ENCODE measurements around the gene BPGM. TPM values are rescaled to one million over a fixed set of nuclear protein-coding genes. Genes with fewer than 3 reads are reported as not detected.
"Not testable (repeated sequence)": the region's sequence is repeated elsewhere in the genome, so short reads cannot be mapped to it uniquely, and the experiment has no call there.

Gene BPGM
- total RNA-seq, 1 donor from 2014 or later = 24.7 TPM

DNA sequence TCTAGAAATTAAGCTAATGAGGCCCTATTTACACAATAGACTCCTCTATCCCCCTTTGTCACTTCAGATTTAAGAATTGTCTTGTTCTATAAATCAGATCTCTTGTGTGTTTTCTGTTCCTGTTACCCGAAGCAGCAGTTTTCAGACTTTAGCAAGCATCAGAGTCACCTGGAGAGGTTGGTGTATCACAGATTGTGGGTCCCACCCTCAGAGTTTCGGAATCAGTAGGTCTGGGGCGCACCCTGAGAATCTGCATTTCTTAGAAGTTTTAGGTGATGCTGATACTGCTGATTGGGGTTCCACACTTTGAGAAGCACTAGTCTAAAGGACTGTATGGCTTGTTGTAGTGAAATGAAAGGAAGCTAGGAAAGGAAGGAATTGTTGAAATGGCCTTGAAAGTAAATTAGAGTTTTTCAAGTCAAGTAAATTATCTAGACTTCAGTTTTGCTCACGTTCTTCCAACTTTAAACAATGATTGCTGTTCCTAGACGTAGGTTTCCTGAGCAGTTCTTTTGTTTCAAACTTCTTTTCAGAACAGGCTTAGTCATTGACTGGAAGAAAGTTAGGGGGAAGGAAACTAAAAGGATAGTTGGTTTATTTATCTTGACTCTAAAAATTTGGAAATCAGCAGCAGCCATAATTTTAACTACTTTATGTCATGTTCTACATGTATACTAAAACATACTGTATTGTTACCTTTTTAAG lies 15.7 kb downstream of the BPGM start:
- no peak for DNase-seq (ENCODE audit: low read depth)
- TF ChIP-seq, protein P1, sequence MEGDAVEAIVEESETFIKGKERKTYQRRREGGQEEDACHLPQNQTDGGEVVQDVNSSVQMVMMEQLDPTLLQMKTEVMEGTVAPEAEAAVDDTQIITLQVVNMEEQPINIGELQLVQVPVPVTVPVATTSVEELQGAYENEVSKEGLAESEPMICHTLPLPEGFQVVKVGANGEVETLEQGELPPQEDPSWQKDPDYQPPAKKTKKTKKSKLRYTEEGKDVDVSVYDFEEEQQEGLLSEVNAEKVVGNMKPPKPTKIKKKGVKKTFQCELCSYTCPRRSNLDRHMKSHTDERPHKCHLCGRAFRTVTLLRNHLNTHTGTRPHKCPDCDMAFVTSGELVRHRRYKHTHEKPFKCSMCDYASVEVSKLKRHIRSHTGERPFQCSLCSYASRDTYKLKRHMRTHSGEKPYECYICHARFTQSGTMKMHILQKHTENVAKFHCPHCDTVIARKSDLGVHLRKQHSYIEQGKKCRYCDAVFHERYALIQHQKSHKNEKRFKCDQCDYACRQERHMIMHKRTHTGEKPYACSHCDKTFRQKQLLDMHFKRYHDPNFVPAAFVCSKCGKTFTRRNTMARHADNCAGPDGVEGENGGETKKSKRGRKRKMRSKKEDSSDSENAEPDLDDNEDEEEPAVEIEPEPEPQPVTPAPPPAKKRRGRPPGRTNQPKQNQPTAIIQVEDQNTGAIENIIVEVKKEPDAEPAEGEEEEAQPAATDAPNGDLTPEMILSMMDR (conservative IDR thresholded peaks at IDR 0.05; ENCODE audit: low read depth, low read length) = no peak
- H3K4me3 ChIP-seq (ENCODE audit: low read depth, low read length) = no peak overlapping the region

DNA sequence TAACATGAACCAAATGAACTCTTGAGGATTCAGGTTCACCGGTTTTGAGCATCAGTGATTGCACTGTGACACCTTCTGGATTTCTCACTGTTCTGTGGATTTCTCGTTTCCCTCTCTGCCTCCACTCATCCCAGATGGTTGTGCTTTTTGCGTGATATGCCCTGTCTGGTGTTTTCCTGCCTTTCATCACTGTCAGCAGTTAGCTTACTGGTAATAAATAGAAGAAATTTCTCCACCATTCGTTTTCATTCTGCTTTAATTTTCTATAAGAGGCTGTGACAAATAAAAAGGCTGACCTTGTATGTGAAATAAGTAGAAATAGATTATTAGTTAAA lies 16.2 kb downstream of the BPGM start:
- no peak for DNase-seq (ENCODE audit: low read depth)
- no peak overlapping the region for H3K4me3 ChIP-seq (ENCODE audit: low read depth, low read length)
- TF ChIP-seq, protein P1 (conservative IDR thresholded peaks at IDR 0.05; ENCODE audit: low read depth, low read length) = no peak

DNA sequence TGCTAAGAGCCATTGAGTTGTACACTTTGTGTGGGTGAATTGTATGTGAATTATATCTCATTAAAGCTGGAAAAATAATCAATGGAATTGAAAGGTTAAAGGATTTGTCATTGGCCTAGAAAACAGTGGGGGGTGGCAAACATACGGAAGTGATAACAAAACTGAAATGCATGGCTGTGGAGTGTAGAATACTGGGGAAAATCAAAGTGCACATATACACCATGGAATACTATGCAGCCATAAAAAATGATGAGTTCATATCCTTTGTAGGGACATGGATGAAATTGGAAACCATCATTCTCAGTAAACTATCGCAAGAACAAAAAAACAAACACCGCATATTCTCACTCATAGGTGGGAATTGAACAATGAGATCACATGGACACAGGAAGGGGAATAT lies 18.4 kb downstream of the BPGM start:
- DNase-seq (ENCODE audit: low read depth); H3K4me3 ChIP-seq (ENCODE audit: low read depth, low read length): not testable (repeated sequence)

DNA sequence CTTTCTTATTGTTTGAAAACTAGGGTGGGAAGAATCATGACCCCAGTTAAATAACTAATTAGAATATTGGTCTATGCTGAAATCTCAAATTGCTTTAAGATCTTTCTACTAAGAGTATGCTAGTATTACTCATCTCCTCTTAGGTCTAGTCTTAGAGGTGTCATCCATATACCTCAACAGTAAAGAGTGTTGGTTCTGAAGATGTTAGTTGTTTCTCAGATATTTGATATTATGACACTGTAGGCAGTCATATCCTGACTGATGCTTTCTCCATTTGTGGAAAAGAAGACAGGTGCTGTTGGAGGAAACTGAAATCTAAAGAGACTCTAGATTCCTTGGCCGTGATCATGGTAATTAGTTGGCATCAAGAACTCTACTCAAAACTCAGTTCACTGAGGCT lies 21.2 kb downstream of the BPGM start:
- TF ChIP-seq, protein P1 (conservative IDR thresholded peaks at IDR 0.05; ENCODE audit: low read depth, low read length) = no peak
- H3K4me3 ChIP-seq (ENCODE audit: low read depth, low read length) = no peak overlapping the region
- no peak for DNase-seq (ENCODE audit: low read depth)

DNA sequence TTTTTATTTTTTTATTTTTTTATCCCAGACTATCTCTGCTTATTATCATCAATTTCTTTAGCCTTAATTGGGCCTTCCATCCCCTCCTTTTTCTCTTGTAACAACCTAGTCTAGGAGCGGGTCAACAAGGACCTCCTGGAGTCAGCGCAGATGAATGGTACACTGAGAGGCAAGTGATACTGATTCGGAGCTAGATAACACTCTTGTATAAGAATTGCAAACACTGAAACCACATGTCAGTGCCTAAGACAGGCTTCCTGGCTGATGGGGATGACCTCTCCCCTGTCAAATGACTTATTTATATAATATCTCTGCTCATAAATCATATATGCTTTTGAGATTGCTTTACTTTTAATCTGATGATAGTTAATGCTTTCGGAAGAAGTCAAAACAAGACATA lies 22.7 kb downstream of the BPGM start:
- TF ChIP-seq, protein P1 (conservative IDR thresholded peaks at IDR 0.05; ENCODE audit: low read depth, low read length) = no peak
- H3K4me3 ChIP-seq (ENCODE audit: low read depth, low read length) = no peak overlapping the region
- no peak for DNase-seq (ENCODE audit: low read depth)

DNA sequence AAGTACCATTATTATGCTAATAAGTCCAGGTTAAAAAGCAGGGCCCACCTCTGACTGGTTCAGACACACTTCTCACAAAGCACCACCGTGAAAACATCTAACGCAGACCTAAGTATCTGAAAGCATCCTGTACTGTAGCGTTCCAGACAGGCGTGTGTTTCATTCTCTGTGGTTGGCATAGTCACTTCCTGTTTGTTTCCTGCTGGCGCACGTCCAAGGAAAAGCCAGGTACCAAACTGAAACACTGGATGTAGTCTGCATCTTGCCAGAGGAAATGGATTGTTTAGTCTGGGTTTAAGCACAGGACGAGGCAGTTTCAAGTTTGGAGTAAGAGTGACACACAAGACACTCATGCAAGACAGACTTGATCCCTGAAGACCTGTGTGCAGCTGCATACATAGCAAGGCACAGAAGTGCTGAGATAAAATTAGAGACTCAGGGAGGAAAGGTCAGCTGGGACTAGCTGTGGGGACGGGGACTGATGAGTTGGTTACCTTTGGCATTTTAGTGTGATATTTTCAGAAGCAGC lies 23.3 kb downstream of the BPGM start:
- H3K4me3 ChIP-seq (ENCODE audit: low read depth, low read length) = no peak overlapping the region
- no peak for DNase-seq (ENCODE audit: low read depth)
- TF ChIP-seq, protein P1 (conservative IDR thresholded peaks at IDR 0.05; ENCODE audit: low read depth, low read length) = no peak

DNA sequence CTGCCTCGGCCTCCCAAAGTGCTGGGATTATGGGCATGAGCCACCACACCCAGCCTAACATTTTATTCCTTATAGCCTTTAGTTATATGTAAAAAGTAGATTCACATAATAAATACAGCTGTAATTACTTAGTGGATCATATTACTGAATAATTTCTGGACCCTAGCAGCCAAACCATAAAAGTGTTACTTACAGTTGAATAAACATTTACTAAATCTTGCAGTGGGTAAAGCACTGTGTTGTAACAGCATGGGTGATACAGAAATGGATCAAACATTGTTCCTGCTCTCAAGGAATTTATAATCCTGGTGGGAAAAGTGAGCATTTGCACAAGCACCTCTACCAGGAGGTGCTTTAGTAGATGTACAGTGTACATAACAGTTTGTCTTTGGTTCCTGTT lies 25.0 kb downstream of the BPGM start:
- DNase-seq (ENCODE audit: low read depth) = no peak
- TF ChIP-seq, protein P1 (conservative IDR thresholded peaks at IDR 0.05; ENCODE audit: low read depth, low read length) = no peak

More for the DNA sequence above, 25.0 kb downstream of the BPGM start:
- H3K4me3 ChIP-seq (ENCODE audit: low read depth, low read length) = no peak overlapping the region
